ENCODE results near the gene IL31.

Gene IL31

DNA sequence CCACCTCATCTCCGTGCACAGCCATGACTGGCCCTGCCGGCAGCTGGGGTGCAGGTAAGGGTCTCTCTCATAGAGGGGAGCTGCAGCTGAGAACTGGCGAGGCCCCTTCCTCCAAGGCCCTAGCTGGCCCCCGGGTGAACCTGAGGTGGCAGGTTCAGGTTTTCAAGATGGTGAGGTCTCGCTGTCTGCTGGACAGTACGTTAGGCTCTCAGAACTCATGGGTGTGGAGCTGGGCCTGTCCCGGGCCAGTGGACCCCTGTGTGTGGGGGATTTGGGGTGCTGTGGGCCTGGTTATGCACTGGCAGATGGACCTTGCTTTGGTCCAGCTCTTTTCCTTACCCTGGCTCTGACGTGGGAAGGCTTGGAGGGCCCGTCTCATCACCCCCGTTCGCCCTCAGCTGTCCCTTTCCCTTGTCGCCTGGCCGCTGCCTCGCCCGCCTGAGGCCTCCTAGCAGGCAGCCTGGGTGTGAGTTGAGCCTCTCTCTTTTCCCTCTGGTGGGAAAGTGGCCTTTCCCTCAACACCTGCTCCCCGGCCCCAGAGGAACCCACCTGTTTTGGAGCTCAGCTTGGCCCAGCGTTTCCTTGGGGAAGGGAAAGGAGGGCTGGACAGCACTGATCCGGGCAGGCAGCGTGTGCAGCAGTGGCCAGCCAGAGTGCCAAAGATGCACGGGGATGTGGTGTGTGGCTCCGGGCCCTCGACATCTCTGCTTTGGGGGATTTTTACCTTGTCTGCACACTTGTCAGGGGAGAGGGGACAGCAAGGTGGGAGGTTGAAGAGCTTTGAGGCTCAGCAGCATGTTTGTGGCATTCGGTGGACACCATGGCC lies 28.3 kb downstream of the IL31 start:
- H3K4me2 ChIP-seq (ENCODE audit: low read length), result no peak overlapping the region
- no peak overlapping the region for H3K4me3 ChIP-seq (ENCODE audit: low read depth, low read length)
- H3K4me1 ChIP-seq, result no peaks in the 10 kb centered on the region
- H3K9me3 ChIP-seq (ENCODE audit: control insufficient read depth, low read length), result no peaks in the 10 kb centered on the region
- no peak overlapping the region for H3K27ac ChIP-seq
- H3K36me3 ChIP-seq (ENCODE audit: control insufficient read depth, insufficient read depth, low read length), result no peaks in the 10 kb centered on the region
- peaks cover 2% of the 10 kb centered on the region for H3K79me2 ChIP-seq
- H3K27me3 ChIP-seq (ENCODE audit: control insufficient read depth, insufficient read depth, low read length), result no peaks in the 10 kb centered on the region
- H2AFZ ChIP-seq, result no peak overlapping the region
- TF ChIP-seq, protein P1, sequence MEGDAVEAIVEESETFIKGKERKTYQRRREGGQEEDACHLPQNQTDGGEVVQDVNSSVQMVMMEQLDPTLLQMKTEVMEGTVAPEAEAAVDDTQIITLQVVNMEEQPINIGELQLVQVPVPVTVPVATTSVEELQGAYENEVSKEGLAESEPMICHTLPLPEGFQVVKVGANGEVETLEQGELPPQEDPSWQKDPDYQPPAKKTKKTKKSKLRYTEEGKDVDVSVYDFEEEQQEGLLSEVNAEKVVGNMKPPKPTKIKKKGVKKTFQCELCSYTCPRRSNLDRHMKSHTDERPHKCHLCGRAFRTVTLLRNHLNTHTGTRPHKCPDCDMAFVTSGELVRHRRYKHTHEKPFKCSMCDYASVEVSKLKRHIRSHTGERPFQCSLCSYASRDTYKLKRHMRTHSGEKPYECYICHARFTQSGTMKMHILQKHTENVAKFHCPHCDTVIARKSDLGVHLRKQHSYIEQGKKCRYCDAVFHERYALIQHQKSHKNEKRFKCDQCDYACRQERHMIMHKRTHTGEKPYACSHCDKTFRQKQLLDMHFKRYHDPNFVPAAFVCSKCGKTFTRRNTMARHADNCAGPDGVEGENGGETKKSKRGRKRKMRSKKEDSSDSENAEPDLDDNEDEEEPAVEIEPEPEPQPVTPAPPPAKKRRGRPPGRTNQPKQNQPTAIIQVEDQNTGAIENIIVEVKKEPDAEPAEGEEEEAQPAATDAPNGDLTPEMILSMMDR (IDR thresholded peaks at IDR 0.05), result no peak
- no peak overlapping the region for H3K9ac ChIP-seq

DNA sequence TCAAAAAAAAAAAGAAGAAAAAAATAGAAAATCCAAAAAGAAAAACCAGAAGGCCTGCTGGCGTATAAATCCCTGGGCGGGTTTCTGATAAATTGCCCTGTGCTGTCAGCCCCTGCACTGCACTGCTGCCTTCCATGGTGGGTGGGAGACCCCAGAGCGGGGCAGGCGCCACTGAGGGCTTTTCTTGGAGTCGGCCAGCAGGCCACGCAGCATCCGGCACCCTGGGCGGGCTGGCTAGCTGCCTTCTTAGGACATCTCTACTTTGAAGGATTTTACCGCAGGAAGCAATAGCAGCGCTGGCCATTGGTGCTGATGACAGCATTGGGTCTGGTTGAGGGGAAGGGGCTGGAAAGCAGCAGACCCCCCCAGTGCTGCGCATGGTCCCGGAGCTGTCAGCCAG lies 29.1 kb downstream of the IL31 start:
- Histone ChIP-seq H3K4me1 (no peaks in the 10 kb centered on the region), H3K27me3 (ENCODE audit: control insufficient read depth, insufficient read depth, low read length) (no peaks in the 10 kb centered on the region), H2AFZ (no peak overlapping the region), H3K4me3 (ENCODE audit: low read depth, low read length) (no peak overlapping the region), H3K36me3 (ENCODE audit: control insufficient read depth, insufficient read depth, low read length) (no peaks in the 10 kb centered on the region), H3K27ac (no peak overlapping the region), H3K9me3 (ENCODE audit: control insufficient read depth, low read length) (no peaks in the 10 kb centered on the region), H3K79me2 (peaks cover 2% of the 10 kb centered on the region), H3K9ac (no peak overlapping the region), H3K4me2 (ENCODE audit: low read length) (no peak overlapping the region)
- TF ChIP-seq, protein P1 (IDR thresholded peaks at IDR 0.05), result no peak

DNA sequence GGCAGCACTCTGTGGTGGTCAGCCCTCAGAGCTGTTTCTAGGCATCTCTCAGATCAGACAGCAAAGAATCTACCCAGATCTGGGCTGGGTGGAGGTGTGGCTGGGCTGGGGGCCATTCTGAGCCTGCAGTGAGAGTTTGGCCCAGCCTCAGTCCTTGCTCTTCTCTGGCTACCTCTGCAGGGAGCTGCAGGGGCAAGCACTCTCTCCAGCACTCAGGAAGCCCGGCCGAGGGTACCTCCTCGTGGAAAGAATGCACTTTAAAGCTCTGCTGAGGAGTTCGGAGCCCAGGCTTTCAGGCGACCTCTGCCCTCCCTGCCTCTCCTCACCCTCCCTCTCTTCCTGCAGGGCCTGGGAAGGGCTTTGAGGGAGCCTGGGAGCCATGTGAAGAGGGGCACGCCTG lies 31.2 kb downstream of the IL31 start:
- no peak overlapping the region for H3K4me2 ChIP-seq (ENCODE audit: low read length)
- H3K79me2 ChIP-seq, result peaks cover 2% of the 10 kb centered on the region
- H3K36me3 ChIP-seq (ENCODE audit: control insufficient read depth, insufficient read depth, low read length), result no peaks in the 10 kb centered on the region
- no peak overlapping the region for H3K4me3 ChIP-seq (ENCODE audit: low read depth, low read length)
- TF ChIP-seq, protein P1 (IDR thresholded peaks at IDR 0.05), result no peak
- H2AFZ ChIP-seq, result no peak overlapping the region
- H3K27me3 ChIP-seq (ENCODE audit: control insufficient read depth, insufficient read depth, low read length), result no peaks in the 10 kb centered on the region
- H3K9me3 ChIP-seq (ENCODE audit: control insufficient read depth, low read length), result no peaks in the 10 kb centered on the region
- H3K9ac ChIP-seq, result no peak overlapping the region
- peaks cover 4% of the 10 kb centered on the region for H3K4me1 ChIP-seq
- H3K27ac ChIP-seq, result no peak overlapping the region

DNA sequence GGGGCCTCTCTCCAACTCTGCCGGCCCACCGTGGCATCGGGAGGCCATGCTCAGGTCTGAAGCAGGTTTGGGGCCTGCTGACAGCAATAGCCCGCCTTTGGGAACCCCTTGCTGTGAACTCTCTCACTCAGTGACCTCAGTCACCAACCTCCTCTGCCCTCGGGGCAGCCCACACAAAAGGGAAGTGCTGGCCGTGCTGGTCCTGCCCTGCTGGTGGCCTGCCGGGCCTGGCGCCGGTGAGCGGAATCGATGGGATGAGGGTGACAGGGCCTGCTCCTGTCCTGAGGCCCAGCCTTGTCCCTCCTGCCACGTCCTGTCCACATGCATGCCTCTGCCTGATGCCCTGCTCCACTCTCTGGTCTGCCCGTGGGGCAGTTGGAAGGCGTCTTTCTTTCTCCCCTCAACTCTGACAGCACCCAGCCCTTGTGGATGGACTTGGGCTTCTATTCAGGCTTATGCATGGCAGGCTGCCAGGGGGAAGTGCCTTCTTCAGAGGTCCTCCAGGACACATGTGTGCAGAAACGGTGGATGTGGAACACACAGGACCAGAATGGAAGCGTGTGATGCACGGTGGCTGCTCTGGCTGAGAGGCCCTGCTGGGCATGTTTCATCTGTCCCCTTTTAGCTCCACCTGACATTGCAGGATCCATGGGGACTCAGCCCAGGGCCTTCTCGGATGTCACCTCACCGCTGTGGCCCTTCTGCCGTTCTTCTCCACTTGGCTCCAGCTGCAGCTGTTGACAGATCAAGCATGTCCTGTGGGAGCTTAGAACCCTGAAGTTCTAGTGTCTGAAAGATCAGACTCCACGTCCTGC lies 31.9 kb downstream of the IL31 start:
- no peak overlapping the region for H2AFZ ChIP-seq
- H3K4me2 ChIP-seq (ENCODE audit: low read length), result no peak overlapping the region
- H3K27me3 ChIP-seq (ENCODE audit: control insufficient read depth, insufficient read depth, low read length), result no peaks in the 10 kb centered on the region
- H3K79me2 ChIP-seq, result peaks cover 2% of the 10 kb centered on the region
- no peak overlapping the region for H3K27ac ChIP-seq
- H3K4me1 ChIP-seq, result peaks cover 9% of the 10 kb centered on the region
- no peaks in the 10 kb centered on the region for H3K9me3 ChIP-seq (ENCODE audit: control insufficient read depth, low read length)
- no peak overlapping the region for H3K9ac ChIP-seq
- H3K4me3 ChIP-seq (ENCODE audit: low read depth, low read length), result no peak overlapping the region
- TF ChIP-seq, protein P1 (IDR thresholded peaks at IDR 0.05), result no peak
- no peaks in the 10 kb centered on the region for H3K36me3 ChIP-seq (ENCODE audit: control insufficient read depth, insufficient read depth, low read length)
